ENCODE data around the gene CDH23. TPM values are rescaled to one million over a fixed set of nuclear protein-coding genes. Genes with fewer than 3 reads are reported as not detected.

CDH23 gene
- total and polyA plus RNA-seq, 2 donors (not counting 1 experiment from before 2014, with no cell fraction given), result 0.37 to 0.89 TPM

GRCh38 chr10:71823356-71823755 lies 426.6 kb downstream of the CDH23 start:
- Histone ChIP-seq H3K27me3 (replicated peaks in 1 of 4; ENCODE audit: control extremely low read depth in 1 of 4, control insufficient read depth in 3 of 4, insufficient read depth in 4 of 4, low read length in 3 of 4) (no peaks in the 10 kb centered on the region), H4K20me1 (ENCODE audit: control insufficient read depth, insufficient read depth, low read length, poor library complexity, severe bottlenecking) (peaks cover 6% of the 10 kb centered on the region), H2AFZ (ENCODE audit: insufficient read depth, low read depth, low read length, poor library complexity, severe bottlenecking) (no peak overlapping the region), H3K36me3 (replicated peaks in 1 of 2; ENCODE audit: control extremely low read depth in 1 of 2, control insufficient read depth in 1 of 2, extremely low read depth in 1 of 2, insufficient read depth in 2 of 2, low read length in 1 of 2) (peaks cover 7 to 91% of the 10 kb centered on the region in 2 experiments), H3K4me2 (replicated peaks; ENCODE audit: low read depth, low read length, poor library complexity, severe bottlenecking) (no peak overlapping the region), H3K27ac (ENCODE audit: low read length in 2 of 2) (no peak overlapping the region), H3K4me3 (ENCODE audit: control extremely low read depth in 1 of 5, extremely low read depth in 1 of 5, insufficient read depth in 1 of 5, low read depth in 2 of 5, low read length in 4 of 5) (no peak overlapping the region), H3K9ac (ENCODE audit: low read length) (no peak overlapping the region), H3K4me1 (ENCODE audit: control insufficient read depth in 2 of 2, insufficient read depth in 2 of 2, low read length in 2 of 2) (no peaks in the 10 kb centered on the region), H3K9me3 (ENCODE audit: control extremely low read depth in 1 of 3, control insufficient read depth in 2 of 3, insufficient read depth in 1 of 3, low read length in 2 of 3) (no peaks in the 10 kb centered on the region), H3K79me2 (ENCODE audit: control insufficient read depth, insufficient read depth, low read length) (no peaks in the 10 kb centered on the region)
- H3K27ac Mint-ChIP-seq, result no peak overlapping the region
- TF ChIP-seq, protein P1, sequence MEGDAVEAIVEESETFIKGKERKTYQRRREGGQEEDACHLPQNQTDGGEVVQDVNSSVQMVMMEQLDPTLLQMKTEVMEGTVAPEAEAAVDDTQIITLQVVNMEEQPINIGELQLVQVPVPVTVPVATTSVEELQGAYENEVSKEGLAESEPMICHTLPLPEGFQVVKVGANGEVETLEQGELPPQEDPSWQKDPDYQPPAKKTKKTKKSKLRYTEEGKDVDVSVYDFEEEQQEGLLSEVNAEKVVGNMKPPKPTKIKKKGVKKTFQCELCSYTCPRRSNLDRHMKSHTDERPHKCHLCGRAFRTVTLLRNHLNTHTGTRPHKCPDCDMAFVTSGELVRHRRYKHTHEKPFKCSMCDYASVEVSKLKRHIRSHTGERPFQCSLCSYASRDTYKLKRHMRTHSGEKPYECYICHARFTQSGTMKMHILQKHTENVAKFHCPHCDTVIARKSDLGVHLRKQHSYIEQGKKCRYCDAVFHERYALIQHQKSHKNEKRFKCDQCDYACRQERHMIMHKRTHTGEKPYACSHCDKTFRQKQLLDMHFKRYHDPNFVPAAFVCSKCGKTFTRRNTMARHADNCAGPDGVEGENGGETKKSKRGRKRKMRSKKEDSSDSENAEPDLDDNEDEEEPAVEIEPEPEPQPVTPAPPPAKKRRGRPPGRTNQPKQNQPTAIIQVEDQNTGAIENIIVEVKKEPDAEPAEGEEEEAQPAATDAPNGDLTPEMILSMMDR (IDR thresholded peaks at IDR 0.05), result no peak
- no peak for TF ChIP-seq EZH2 (IDR thresholded peaks at IDR 0.05; ENCODE audit: borderline replicate concordance, insufficient read depth, low read depth, low read length, poor library complexity, severe bottlenecking)
- DNase-seq (no peak), ATAC-seq (ENCODE audit: low read depth) (no peak)
- H3K4me1 Mint-ChIP-seq, result no peaks in the 10 kb centered on the region
- ChIA-PET POLR2A (no interaction called here), CTCF (interaction anchor here (1.3 to 2.5 kb wide), 3 partner anchors 11 to 74 kb away, joined by 3 to 10 read pairs (median 7); no protein-coding TSS in a partner anchor)
- no peaks in the 10 kb centered on the region for H3K9me3 Mint-ChIP-seq (ENCODE audit: insufficient read depth)
- H3K4me3 Mint-ChIP-seq, result no peak overlapping the region
- WGBS (ENCODE audit: insufficient coverage), result 100% methylated on average over 3 of the region's 4 CpGs
- intact Hi-C loops (cut with micrococcal nuclease), result no loop called here
- no peaks in the 10 kb centered on the region for H3K27me3 Mint-ChIP-seq

- Histone ChIP-seq H3K9ac (ENCODE audit: low read length) (no peak overlapping the region), H2AFZ (ENCODE audit: insufficient read depth, low read depth, low read length, poor library complexity, severe bottlenecking) (no peak overlapping the region), H3K4me2 (replicated peaks; ENCODE audit: low read depth, low read length, poor library complexity, severe bottlenecking) (no peak overlapping the region), H3K79me2 (ENCODE audit: control insufficient read depth, insufficient read depth, low read length) (no peaks in the 10 kb centered on the region), H3K27ac (ENCODE audit: low read length in 2 of 2) (no peak overlapping the region), H3K9me3 (ENCODE audit: control extremely low read depth in 1 of 3, control insufficient read depth in 2 of 3, insufficient read depth in 1 of 3, low read length in 2 of 3) (no peaks in the 10 kb centered on the region), H4K20me1 (ENCODE audit: control insufficient read depth, insufficient read depth, low read length, poor library complexity, severe bottlenecking) (peaks cover 13% of the 10 kb centered on the region), H3K36me3 (replicated peaks in 1 of 2; ENCODE audit: control extremely low read depth in 1 of 2, control insufficient read depth in 1 of 2, extremely low read depth in 1 of 2, insufficient read depth in 2 of 2, low read length in 1 of 2) (peaks cover 7 to 91% of the 10 kb centered on the region in 2 experiments), H3K4me1 (ENCODE audit: control insufficient read depth in 2 of 2, insufficient read depth in 2 of 2, low read length in 2 of 2) (no peaks in the 10 kb centered on the region), H3K27me3 (replicated peaks in 1 of 4; ENCODE audit: control extremely low read depth in 1 of 4, control insufficient read depth in 3 of 4, insufficient read depth in 4 of 4, low read length in 3 of 4) (no peaks in the 10 kb centered on the region), H3K4me3 (ENCODE audit: control extremely low read depth in 1 of 5, extremely low read depth in 1 of 5, insufficient read depth in 1 of 5, low read depth in 2 of 5, low read length in 4 of 5) (no peak overlapping the region)
- Mint-ChIP-seq H3K4me1 (peaks cover 2% of the 10 kb centered on the region), H3K27me3 (no peaks in the 10 kb centered on the region), H3K27ac (no peak overlapping the region), H3K9me3 (ENCODE audit: insufficient read depth) (no peaks in the 10 kb centered on the region), H3K4me3 (no peak overlapping the region)
- no peak for ATAC-seq (ENCODE audit: low read depth)
- no CpG with 5 or more reads among the region's 3 CpGs for WGBS (ENCODE audit: insufficient coverage)
- DNase-seq, result no peak
- POLR2A ChIA-PET, result no interaction called here
- intact Hi-C loops (cut with micrococcal nuclease), result no loop called here
- TF ChIP-seq EZH2 (IDR thresholded peaks at IDR 0.05; ENCODE audit: borderline replicate concordance, insufficient read depth, low read depth, low read length, poor library complexity, severe bottlenecking), result no peak
- CTCF ChIA-PET, result interaction anchor here (1.2 to 2.8 kb wide), 3 partner anchors 11 to 71 kb away, joined by 5 to 36 read pairs (median 6); no protein-coding TSS in a partner anchor
Observed at GRCh38 chr10:71824333-71824732, 427.6 kb downstream of the CDH23 start.
